Hepatocyte (in vitro differentiated cells): Measurements from ENCODE around the gene ACACA. TPM values are rescaled to one million over a fixed set of nuclear protein-coding genes. Genes with fewer than 3 reads are reported as not detected.
"Not testable (repeated sequence)": the region's sequence is repeated elsewhere in the genome, so short reads cannot be mapped to it uniquely, and the experiment has no call there.

ENCODE experiments used
- DNase-seq: peaks from one replicate; pipeline ENCODE4 v3.0.0-alpha.2; 2016; ENCODE audit warnings: low spot score
- H2AFZ ChIP-seq: fragments of 200-600 bp; sonication (generic); 2 replicates; pipeline ENCODE4 v1.6.0; 2016; ENCODE audit warnings: antibody characterized with exemption, mild to moderate bottlenecking
- H3K27ac ChIP-seq: fragments of 200-600 bp; sonication (generic); 2 replicates; pipeline ENCODE4 v1.5.1; 2016; ENCODE audit warnings: mild to moderate bottlenecking
- H3K27me3 ChIP-seq: fragments of 200-600 bp; sonication (generic); 2 replicates; pipeline ENCODE4 v1.6.1; 2016
- H3K36me3 ChIP-seq: fragments of 200-600 bp; sonication (generic); replicated peaks from 2 replicates; pipeline ENCODE4 v1.5.1; 2016; ENCODE audit warnings: low read depth; ENCODE audit not compliant: insufficient read depth
- H3K4me1 ChIP-seq: fragments of 200-600 bp; sonication (generic); 2 replicates; pipeline ENCODE4 v1.5.1; 2016; ENCODE audit warnings: mild to moderate bottlenecking, moderate library complexity; ENCODE audit not compliant: insufficient read depth
- H3K4me2 ChIP-seq: fragments of 200-600 bp; sonication (generic); 2 replicates; pipeline ENCODE4 v1.6.0; 2016
- H3K4me3 ChIP-seq: fragments of 200-600 bp; sonication (generic); 2 replicates; pipeline ENCODE4 v1.5.1; 2016; ENCODE audit warnings: mild to moderate bottlenecking
- H3K79me2 ChIP-seq: fragments of 200-600 bp; sonication (generic); 2 replicates; pipeline ENCODE4 v1.6.0; 2017; ENCODE audit warnings: mild to moderate bottlenecking
- H3K9me2 ChIP-seq: fragments of 200-600 bp; sonication (generic); replicated peaks from 2 replicates; pipeline ENCODE4 v1.6.0; 2017; ENCODE audit warnings: mild to moderate bottlenecking; ENCODE audit not compliant: insufficient read depth
- H3K9me3 ChIP-seq: fragments of 200-600 bp; sonication (generic); 2 replicates; pipeline ENCODE4 v1.5.1; 2016; ENCODE audit warnings: low read depth, mild to moderate bottlenecking
- H4K20me1 ChIP-seq: fragments of 200-600 bp; sonication (generic); 2 replicates; pipeline ENCODE4 v1.6.0; 2016; ENCODE audit warnings: mild to moderate bottlenecking; ENCODE audit not compliant: insufficient read depth, poor library complexity, severe bottlenecking
- CTCF ChIP-seq: fragments of 200-600 bp; sonication (generic); IDR thresholded peaks from 2 replicates; pipeline ENCODE4 v1.5.1; 2016; ENCODE audit warnings: antibody characterized with exemption, mild to moderate bottlenecking; ENCODE audit not compliant: poor library complexity
- EZH2 ChIP-seq: fragments of 200-600 bp; sonication (generic); IDR thresholded peaks from 2 replicates; pipeline ENCODE4 v1.6.1; 2016; ENCODE audit warnings: antibody characterized with exemption, mild to moderate bottlenecking, borderline replicate concordance
- EZH2phosphoT487 ChIP-seq: fragments of 200-600 bp; sonication (generic); IDR thresholded peaks from one replicate; pipeline ENCODE4 v1.6.1; 2018; ENCODE audit warnings: antibody characterized with exemption, mild to moderate bottlenecking, low read depth, moderate library complexity; ENCODE audit not compliant: unreplicated experiment, severe bottlenecking
- WGBS: methylation state at CpG from one replicate; pipeline ENCODE4 v1.1.6; 2016; ENCODE audit warnings: low lambda C conversion rate; ENCODE audit errors: missing lambda C conversion rate; 5-methylcytosine and 5-hydroxymethylcytosine counted together
- polyA plus RNA-seq: library from polyadenylated mRNA; unstranded; fragments of >200 nt; fragmentation: Nextera tagmentation; extraction: Ambion mirVana; gene quantifications from 2 replicates; pipeline ENCODE4 v1.2.1, GENCODE V29; 2016
- total RNA-seq: library from RNA; depleted of rRNA; stranded (reverse); fragments of >200 nt; gene quantifications from 2 replicates; pipeline ENCODE4 v1.2.3, GENCODE V29; 2014

The ACACA gene
- total and polyA plus RNA-seq, 2 experiments from 2014 or later: 37.4 to 53.8 TPM

- DNase-seq: no peak
- TF ChIP-seq CTCF: no peak
- no peaks in the 10 kb centered on the region for H3K36me3 ChIP-seq
These were observed 541 bp downstream of the ACACA start for GRCh38 chr17:37405955-37406634.

GRCh38 chr17:37405522-37405921, 1.1 kb downstream of the ACACA start:
- H3K36me3 ChIP-seq, H3K4me3 ChIP-seq, DNase-seq, H3K27ac ChIP-seq, H3K9me2 ChIP-seq, H3K27me3 ChIP-seq, H3K9me3 ChIP-seq, H2AFZ ChIP-seq, H4K20me1 ChIP-seq, H3K4me1 ChIP-seq: not testable (repeated sequence)
- WGBS: 72% methylated on average over 14 of the region's 14 CpGs
- H3K79me2 ChIP-seq: peaks cover 40% of the 10 kb centered on the region
- H3K4me2 ChIP-seq: peak overlapping the region; percentile 83

More at GRCh38 chr17:37405955-37406634, 541 bp downstream of the ACACA start:
- 2% methylated on average over 20 of the region's 21 CpGs for WGBS
- Histone ChIP-seq H3K79me2 (peaks cover 40% of the 10 kb centered on the region), H3K4me3 (peak overlapping the region; percentile 75), H2AFZ (peak overlapping the region; percentile 100), H3K4me1 (no peaks in the 10 kb centered on the region), H3K4me2 (peak overlapping the region; percentile 83), H3K27ac (peak overlapping the region; percentile 96), H3K27me3 (no peaks in the 10 kb centered on the region), H3K9me2 (no peaks in the 10 kb centered on the region), H4K20me1 (no peaks in the 10 kb centered on the region), H3K9me3 (no peaks in the 10 kb centered on the region)

GRCh38 chr17:37400505-37400904, 6.1 kb downstream of the ACACA start:
- Histone ChIP-seq H3K27me3 (no peaks in the 10 kb centered on the region), H4K20me1 (no peaks in the 10 kb centered on the region), H3K27ac (no peak overlapping the region), H3K4me3 (no peak overlapping the region), H3K4me2 (no peak overlapping the region), H3K9me3 (no peaks in the 10 kb centered on the region), H3K36me3 (no peaks in the 10 kb centered on the region), H3K79me2 (peaks cover 14% of the 10 kb centered on the region), H3K4me1 (no peaks in the 10 kb centered on the region), H2AFZ (no peak overlapping the region), H3K9me2 (no peaks in the 10 kb centered on the region)
- TF ChIP-seq CTCF (no peak), EZH2phosphoT487 (no peak), EZH2 (no peak)
- no peak for DNase-seq

GRCh38 chr17:37399265-37399803, 7.3 kb downstream of the ACACA start:
- Histone ChIP-seq H3K27me3 (no peaks in the 10 kb centered on the region), H2AFZ (no peak overlapping the region), H3K79me2 (peaks cover 4% of the 10 kb centered on the region), H3K4me2 (no peak overlapping the region), H3K9me3 (no peaks in the 10 kb centered on the region), H3K36me3 (no peaks in the 10 kb centered on the region), H4K20me1 (no peaks in the 10 kb centered on the region), H3K4me1 (no peaks in the 10 kb centered on the region), H3K27ac (no peak overlapping the region), H3K4me3 (no peak overlapping the region), H3K9me2 (no peaks in the 10 kb centered on the region)
- DNase-seq: no peak
- TF ChIP-seq EZH2phosphoT487 (no peak), EZH2 (no peak), CTCF (no peak)
- 89% methylated on average over 5 of the region's 5 CpGs for WGBS
